Calu3 (cell line): ENCODE results near the gene IGSF11. TPM values are rescaled to one million over a fixed set of nuclear protein-coding genes. Genes with fewer than 3 reads are reported as not detected.

Experiments
- BruUV-seq: library from RNA; stranded (reverse); fragments of 400-500 nt; replicated peaks from 2 replicates; lab custom pipeline; 2021; lab: Mats Ljungman, UMichigan
- CTCF ChIA-PET: fragments of 300-600 bp; sonication (Branson Sonifier 250); formaldehyde crosslinking; loops from one replicate; lab custom pipeline; 2022; ENCODE audit warnings: antibody characterized with exemption; lab: Charles Lee
- DNase-seq: peaks from one replicate; pipeline ENCODE4 v3.0.0; 2022
- H3K27ac Mint-ChIP-seq: one replicate; pipeline ENCODE4 v1.8.0; 2022; ENCODE audit warnings: mixed read lengths; ENCODE audit not compliant: unreplicated experiment
- H3K27me3 Mint-ChIP-seq: one replicate; pipeline ENCODE4 v1.8.0; 2022; ENCODE audit warnings: mixed read lengths; ENCODE audit not compliant: unreplicated experiment
- H3K36me3 Mint-ChIP-seq: one replicate; pipeline ENCODE4 v1.8.0; 2022; ENCODE audit warnings: mild to moderate bottlenecking, moderate library complexity, mixed read lengths; ENCODE audit not compliant: insufficient read depth, unreplicated experiment
- H3K4me1 Mint-ChIP-seq: one replicate; pipeline ENCODE4 v1.8.0; 2022; ENCODE audit warnings: mild to moderate bottlenecking, low read depth, mixed read lengths; ENCODE audit not compliant: unreplicated experiment
- H3K4me3 Mint-ChIP-seq: one replicate; pipeline ENCODE4 v1.8.0; 2022; ENCODE audit warnings: mild to moderate bottlenecking, low read depth, moderate library complexity, mixed read lengths; ENCODE audit not compliant: unreplicated experiment
- H3K9me3 Mint-ChIP-seq: one replicate; pipeline ENCODE4 v1.8.0; 2022; ENCODE audit warnings: low read depth, mixed read lengths; ENCODE audit not compliant: unreplicated experiment
- CTCF ChIP-seq: fragments of 200-600 bp; IDR thresholded peaks from one replicate; pipeline ENCODE4 v1.8.0; 2022; ENCODE audit warnings: antibody characterized with exemption; ENCODE audit not compliant: unreplicated experiment
- intact Hi-C: fragments of 100-400 bp; cut with micrococcal nuclease; formaldehyde crosslinking; loops from one replicate; pipeline ENCODE4 v1.10.0; 2022; ENCODE audit not compliant: unreplicated experiment
- total RNA-seq: library from RNA; stranded (reverse); gene quantifications from 2 replicates; pipeline ENCODE4 v1.2.3, GENCODE V29; 2022

IGSF11 gene
- total RNA-seq, 1 experiment from 2014 or later: 0.45 TPM

GRCh38 chr3:119042162-119042561 lies 7.5 kb upstream of the IGSF11 start:
- Mint-ChIP-seq H3K4me1 (no peaks in the 10 kb centered on the region), H3K27me3 (no peaks in the 10 kb centered on the region), H3K9me3 (peaks cover 4% of the 10 kb centered on the region), H3K27ac (no peak overlapping the region), H3K4me3 (no peak overlapping the region), H3K36me3 (no peaks in the 10 kb centered on the region)
- DNase-seq: no peak
- CTCF ChIA-PET: no interaction called here
- TF ChIP-seq CTCF: no peak
- BruUV-seq: no TSS peak
- intact Hi-C loops: no loop called here

GRCh38 chr3:119035014-119035346 lies 334 bp upstream of the IGSF11 start:
- DNase-seq: no peak
- Mint-ChIP-seq H3K27me3 (peaks cover 13% of the 10 kb centered on the region), H3K4me1 (peaks cover 8% of the 10 kb centered on the region), H3K27ac (no peak overlapping the region), H3K9me3 (no peaks in the 10 kb centered on the region), H3K4me3 (peak overlapping the region; percentile 79), H3K36me3 (peaks cover 18% of the 10 kb centered on the region)
- intact Hi-C loops: loop anchor here (1.0 to 5.0 kb wide), 3 partner anchors 52 to 207 kb away; partner anchors contain the start of gene B4GALT4
- BruUV-seq: no TSS peak
- peak; percentile 58 for TF ChIP-seq CTCF
- CTCF ChIA-PET: interaction anchor here (0.7 to 4.8 kb wide), 4 partner anchors 50 to 206 kb away, joined by 3 to 76 read pairs (median 4); no protein-coding TSS in a partner anchor

- BruUV-seq: no TSS peak
- TF ChIP-seq CTCF: no peak
- intact Hi-C loops: loop anchor here (5.0 kb wide), 1 partner anchor 64 kb away; no protein-coding TSS in a partner anchor
- H3K9me3 Mint-ChIP-seq: no peaks in the 10 kb centered on the region
- peak overlapping the region; percentile 79 for H3K4me3 Mint-ChIP-seq
- H3K27me3 Mint-ChIP-seq: peaks cover 13% of the 10 kb centered on the region
- DNase-seq: no peak
- H3K4me1 Mint-ChIP-seq: peaks cover 8% of the 10 kb centered on the region
- CTCF ChIA-PET: interaction anchor here (1.0 to 4.8 kb wide), 3 partner anchors 150 to 208 kb away, joined by 3 to 76 read pairs (median 4); no protein-coding TSS in a partner anchor
- H3K36me3 Mint-ChIP-seq: peaks cover 18% of the 10 kb centered on the region
- H3K27ac Mint-ChIP-seq: no peak overlapping the region
These were observed 1.0 kb downstream of the IGSF11 start for GRCh38 chr3:119033393-119034255.

GRCh38 chr3:119025171-119025795 lies 9.4 kb downstream of the IGSF11 start:
- no peaks in the 10 kb centered on the region for H3K4me1 Mint-ChIP-seq
- no peak overlapping the region for H3K27ac Mint-ChIP-seq
- no peaks in the 10 kb centered on the region for H3K27me3 Mint-ChIP-seq
- no peak for TF ChIP-seq CTCF
- intact Hi-C loops: no loop called here
- CTCF ChIA-PET: no interaction called here
- no peaks in the 10 kb centered on the region for H3K9me3 Mint-ChIP-seq
- no peaks in the 10 kb centered on the region for H3K36me3 Mint-ChIP-seq
- DNase-seq: no peak
- no peak overlapping the region for H3K4me3 Mint-ChIP-seq
- no TSS peak for BruUV-seq
